ENCODE measurements around the gene KRT16. TPM values are rescaled to one million over a fixed set of nuclear protein-coding genes. Genes with fewer than 3 reads are reported as not detected.

Gene KRT16
- polyA plus RNA-seq, 4 donors, result 0.09 TPM; not detected in 3

DNA sequence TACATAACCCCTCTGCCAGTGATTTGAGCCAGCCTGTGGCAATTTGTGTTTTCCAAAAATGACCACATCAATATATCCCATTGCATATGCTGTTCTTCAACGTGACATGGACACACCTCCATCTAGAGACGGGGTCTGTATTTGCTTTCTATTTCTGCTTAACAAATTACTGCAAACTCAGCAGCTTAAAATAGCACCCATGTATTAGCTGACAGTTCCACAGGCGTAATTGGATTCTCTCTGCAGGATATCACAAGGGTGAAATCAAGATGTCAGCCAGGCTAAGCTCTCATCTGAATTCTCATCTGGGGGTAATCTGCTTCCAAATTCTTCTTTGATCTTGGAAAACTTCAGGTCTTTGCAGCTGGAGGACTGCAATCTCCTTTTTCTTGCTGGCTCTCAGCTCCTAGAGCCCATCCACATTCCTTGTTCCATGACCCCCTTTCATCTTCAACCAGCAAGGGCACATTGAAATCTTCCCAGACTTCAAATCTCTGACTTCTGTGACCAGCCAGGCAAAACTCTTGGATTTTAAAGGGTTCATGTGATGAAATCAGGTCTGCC is 48.9 kb downstream of the KRT16 start:
- no peak for DNase-seq (ENCODE audit: low read depth in 4 of 4, low spot score in 3 of 4)

DNA sequence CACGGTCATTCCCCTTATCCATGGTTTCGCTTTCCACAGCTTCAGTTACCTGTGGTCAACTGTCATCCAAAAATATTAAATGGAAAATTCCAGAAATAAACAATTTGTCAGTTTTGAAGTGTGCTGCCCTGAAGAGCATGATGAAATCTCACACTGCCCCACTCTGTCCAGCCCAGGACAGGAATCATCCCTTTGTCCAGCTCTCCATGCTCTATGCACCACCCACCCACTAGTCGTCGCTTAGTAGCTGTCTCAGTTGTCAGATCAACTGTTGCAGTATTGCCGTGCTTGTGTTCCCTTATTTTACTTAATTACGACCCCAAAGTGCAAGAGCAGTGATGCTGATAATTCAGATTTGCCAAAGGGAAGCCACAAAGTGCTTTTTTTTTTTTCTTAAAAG is 51.0 kb downstream of the KRT16 start:
- no peak for DNase-seq (ENCODE audit: low read depth in 4 of 4, low spot score in 3 of 4)

Other genes with a start within 250 kb of the KRT16 start
- gene KRT33B, start 243.0 kb downstream of the KRT16 start, polyA plus RNA-seq (ENCODE audit: insufficient read length in 4 of 4), result under 1 TPM in 1 of 4 donors, not detected in 3; 0.03 TPM
- gene KRT34, start 230.5 kb downstream of the KRT16 start, polyA plus RNA-seq (ENCODE audit: insufficient read length in 4 of 4), result not detected
- not detected for gene KRT31, start 215.2 kb downstream of the KRT16 start, polyA plus RNA-seq (ENCODE audit: insufficient read length in 4 of 4)
- gene KRT37, start 188.2 kb downstream of the KRT16 start, polyA plus RNA-seq (ENCODE audit: insufficient read length in 4 of 4), result not detected
- not detected for gene KRT38, start 171.8 kb downstream of the KRT16 start, polyA plus RNA-seq (ENCODE audit: insufficient read length in 4 of 4)
- gene KRT32, start 145.4 kb downstream of the KRT16 start, polyA plus RNA-seq (ENCODE audit: insufficient read length in 4 of 4), result not detected
- under 1 TPM in 1 of 4 donors, not detected in 3; 0.06 TPM for gene KRT35, start 131.6 kb downstream of the KRT16 start, polyA plus RNA-seq (ENCODE audit: insufficient read length in 4 of 4)
- gene KRT36, start 122.9 kb downstream of the KRT16 start, polyA plus RNA-seq (ENCODE audit: insufficient read length in 4 of 4), result not detected
- 1 to 10 TPM in 2 of 4 donors, under 1 TPM in 2; 0.21 to 6.2 (median 1.2) TPM for gene KRT13, start 107.2 kb downstream of the KRT16 start, polyA plus RNA-seq (ENCODE audit: insufficient read length in 4 of 4)
- gene KRT15, start 93.9 kb downstream of the KRT16 start, polyA plus RNA-seq (ENCODE audit: insufficient read length in 4 of 4), result 1 to 10 TPM in 2 of 4 donors, under 1 TPM in 2; 0.68 to 2.9 (median 1.2) TPM
- gene KRT19, start 84.5 kb downstream of the KRT16 start, polyA plus RNA-seq (ENCODE audit: insufficient read length in 4 of 4), result 100 to 1,000 TPM; 143 to 231 (median 189) TPM
- not detected for gene KRT9, start 40.7 kb downstream of the KRT16 start, polyA plus RNA-seq (ENCODE audit: insufficient read length in 4 of 4)
- gene KRT14, start 25.9 kb downstream of the KRT16 start, polyA plus RNA-seq (ENCODE audit: insufficient read length in 4 of 4), result under 1 TPM; 0.14 to 0.44 (median 0.26) TPM
- 1 to 10 TPM; 1.2 to 4.0 (median 1.9) TPM for gene KRT17, start 11.8 kb upstream of the KRT16 start, polyA plus RNA-seq (ENCODE audit: insufficient read length in 4 of 4)
- gene EIF1, start 76.1 kb upstream of the KRT16 start, polyA plus RNA-seq (ENCODE audit: insufficient read length in 4 of 4), result 100 to 1,000 TPM; 762 to 798 (median 768) TPM
- not detected for gene GAST, start 99.6 kb upstream of the KRT16 start, polyA plus RNA-seq (ENCODE audit: insufficient read length in 4 of 4)
- 1 to 10 TPM in 1 of 4 donors, under 1 TPM in 3; 0.86 to 1.1 (median 0.94) TPM for gene HAP1, start 121.9 kb upstream of the KRT16 start, polyA plus RNA-seq (ENCODE audit: insufficient read length in 4 of 4)
- gene JUP, start 173.9 kb upstream of the KRT16 start, polyA plus RNA-seq (ENCODE audit: insufficient read length in 4 of 4), result 100 to 1,000 TPM; 200 to 246 (median 211) TPM
- 10 to 100 TPM; 35.0 to 47.0 (median 41.4) TPM for gene P3H4, start 199.2 kb upstream of the KRT16 start, polyA plus RNA-seq (ENCODE audit: insufficient read length in 4 of 4)
- gene FKBP10, start 200.2 kb upstream of the KRT16 start, polyA plus RNA-seq (ENCODE audit: insufficient read length in 4 of 4), result 100 to 1,000 TPM; 142 to 160 (median 146) TPM
- gene NT5C3B, start 223.5 kb upstream of the KRT16 start, polyA plus RNA-seq (ENCODE audit: insufficient read length in 4 of 4), result 100 to 1,000 TPM in 2 of 4 donors, 10 to 100 TPM in 2; 93.4 to 124 (median 102) TPM
- under 1 TPM; 0.18 to 0.34 (median 0.29) TPM for gene KLHL10, start 225.1 kb upstream of the KRT16 start, polyA plus RNA-seq (ENCODE audit: insufficient read length in 4 of 4)